Spinal cord (tissue), 10 donors: ENCODE data around the gene NOG. TPM values are rescaled to one million over a fixed set of nuclear protein-coding genes. Genes with fewer than 3 reads are reported as not detected.

Experiments used
- DNase-seq, 6 donors: peaks; one replicate each; pipeline versions ENCODE4 v3.0.0 to v3.0.0-alpha.2; 2013 to 2015; ENCODE audit warnings: low spot score in 6 of 6, low read depth in 4 of 6
- H3K27ac ChIP-seq: one replicate; pipeline ENCODE4 v1.5.1; 2013; ENCODE audit warnings: low read depth, low read length, control low read depth
- H3K27me3 ChIP-seq: one replicate; pipeline ENCODE4 v1.6.1; 2013; ENCODE audit warnings: low read length; ENCODE audit not compliant: control insufficient read depth, insufficient read depth
- H3K36me3 ChIP-seq: one replicate; pipeline ENCODE4 v1.6.1; 2013; ENCODE audit warnings: low read length; ENCODE audit not compliant: control insufficient read depth, insufficient read depth
- H3K4me1 ChIP-seq: one replicate; pipeline ENCODE4 v1.6.1; 2013; ENCODE audit warnings: low read length; ENCODE audit not compliant: control insufficient read depth, insufficient read depth
- H3K4me3 ChIP-seq: one replicate; pipeline ENCODE4 v1.5.1; 2013; ENCODE audit warnings: low read depth, low read length, control low read depth
- H3K9me3 ChIP-seq: one replicate; pipeline ENCODE4 v1.6.1; 2013; ENCODE audit warnings: low read length; ENCODE audit not compliant: control insufficient read depth, insufficient read depth
- WGBS: methylation state at CpG from one replicate; pipeline ENCODE4 v1.1.5; 2013; ENCODE audit warnings: missing lambda C conversion rate; ENCODE audit not compliant: insufficient coverage; 5-methylcytosine and 5-hydroxymethylcytosine counted together
- long read RNA-seq, 4 donors: transcript quantifications; one replicate each; lab custom pipeline, GENCODE V29; 2026
- polyA plus RNA-seq, 2 donors: library from polyadenylated mRNA; unstranded; fragments of 120-200 nt; gene quantifications; one replicate each; pipeline ENCODE4 v1.2.1, GENCODE V29; 2013; ENCODE audit not compliant: insufficient read length in 2 of 2
- total RNA-seq, 2 donors: library from RNA; depleted of rRNA in 1 of 2; stranded (reverse); fragments of 120-200 nt in 1 of 2; fragments of >200 nt in 1 of 2; gene quantifications; one replicate each; pipeline versions ENCODE4 v1.2.3 to v1.2.4, GENCODE V29; 2013 to 2014
- donor health status: healthy.

The NOG gene
- 1 to 10 TPM; 7.5 to 7.6 TPM for total RNA-seq
- 10 to 100 TPM; 15.2 to 19.7 TPM for polyA plus RNA-seq
- long read RNA-seq, donor 1, transcript NOG-201 (1 exons, 1,892 nt): major isoform, 53 of 53 reads
- long read RNA-seq, donor 1, partial matches to known transcripts: 0 of 53 reads
- long read RNA-seq, donor 1, other reads (novel, unspliced or antisense): 0 of 53 reads
- long read RNA-seq, donor 2, transcript NOG-201 (1 exons, 1,892 nt): major isoform, 6 of 6 reads
- long read RNA-seq, donor 2, partial matches to known transcripts: 0 of 6 reads
- long read RNA-seq, donor 2, other reads (novel, unspliced or antisense): 0 of 6 reads
- long read RNA-seq, donor 3, transcript NOG-201 (1 exons, 1,892 nt): major isoform, 16 of 16 reads
- long read RNA-seq, donor 3, partial matches to known transcripts: 0 of 16 reads
- long read RNA-seq, donor 3, other reads (novel, unspliced or antisense): 0 of 16 reads
- long read RNA-seq, donor 4, partial matches to known transcripts: 0 of 4 reads
- long read RNA-seq, donor 4, other reads (novel, unspliced or antisense): 0 of 4 reads

DNA sequence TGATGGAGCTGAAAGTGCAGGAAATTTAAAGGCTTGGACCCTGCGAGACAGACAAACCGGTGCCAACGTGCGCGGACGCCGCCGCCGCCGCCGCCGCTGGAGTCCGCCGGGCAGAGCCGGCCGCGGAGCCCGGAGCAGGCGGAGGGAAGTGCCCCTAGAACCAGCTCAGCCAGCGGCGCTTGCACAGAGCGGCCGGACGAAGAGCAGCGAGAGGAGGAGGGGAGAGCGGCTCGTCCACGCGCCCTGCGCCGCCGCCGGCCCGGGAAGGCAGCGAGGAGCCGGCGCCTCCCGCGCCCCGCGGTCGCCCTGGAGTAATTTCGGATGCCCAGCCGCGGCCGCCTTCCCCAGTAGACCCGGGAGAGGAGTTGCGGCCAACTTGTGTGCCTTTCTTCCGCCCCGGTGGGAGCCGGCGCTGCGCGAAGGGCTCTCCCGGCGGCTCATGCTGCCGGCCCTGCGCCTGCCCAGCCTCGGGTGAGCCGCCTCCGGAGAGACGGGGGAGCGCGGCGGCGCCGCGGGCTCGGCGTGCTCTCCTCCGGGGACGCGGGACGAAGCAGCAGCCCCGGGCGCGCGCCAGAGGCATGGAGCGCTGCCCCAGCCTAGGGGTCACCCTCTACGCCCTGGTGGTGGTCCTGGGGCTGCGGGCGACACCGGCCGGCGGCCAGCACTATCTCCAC lies at the start of gene NOG:
Gene NOG (plus strand): TSS at position 54 of the 674 bp plus-strand sequence. CDS start 525 bp downstream, at position 579.
- no peaks in the 10 kb centered on the region for H3K36me3 ChIP-seq
- H3K4me1 ChIP-seq: peaks cover 40% of the 10 kb centered on the region
- DNase-seq: peak in 4 of 6 donors; percentile 58 to 93 (median 79)
- under 1% methylated on average over 85 of the region's 85 CpGs for WGBS
- H3K9me3 ChIP-seq: no peaks in the 10 kb centered on the region
- peak within 1 kb of the TSS; percentile 80 for H3K27ac ChIP-seq
- peaks cover 14% of the 10 kb centered on the region for H3K27me3 ChIP-seq
- H3K4me3 ChIP-seq: peak within 1 kb of the TSS; percentile 46

- Histone ChIP-seq H3K27ac (no peak overlapping the region), H3K4me1 (no peaks in the 10 kb centered on the region), H3K27me3 (no peaks in the 10 kb centered on the region), H3K36me3 (no peaks in the 10 kb centered on the region), H3K9me3 (no peaks in the 10 kb centered on the region), H3K4me3 (no peak overlapping the region)
- no CpG with 5 or more reads among the region's 2 CpGs for WGBS
- no peak for DNase-seq
Measured at GRCh38 chr17:56545106-56545505, 48.4 kb upstream of the NOG start.

- no peaks in the 10 kb centered on the region for H3K4me1 ChIP-seq
- no peak for DNase-seq
- H3K27ac ChIP-seq: no peak overlapping the region
- no peaks in the 10 kb centered on the region for H3K9me3 ChIP-seq
- H3K27me3 ChIP-seq: no peaks in the 10 kb centered on the region
- H3K4me3 ChIP-seq: no peak overlapping the region
- H3K36me3 ChIP-seq: no peaks in the 10 kb centered on the region
Measured at GRCh38 chr17:56545930-56546329, 47.6 kb upstream of the NOG start.

DNA sequence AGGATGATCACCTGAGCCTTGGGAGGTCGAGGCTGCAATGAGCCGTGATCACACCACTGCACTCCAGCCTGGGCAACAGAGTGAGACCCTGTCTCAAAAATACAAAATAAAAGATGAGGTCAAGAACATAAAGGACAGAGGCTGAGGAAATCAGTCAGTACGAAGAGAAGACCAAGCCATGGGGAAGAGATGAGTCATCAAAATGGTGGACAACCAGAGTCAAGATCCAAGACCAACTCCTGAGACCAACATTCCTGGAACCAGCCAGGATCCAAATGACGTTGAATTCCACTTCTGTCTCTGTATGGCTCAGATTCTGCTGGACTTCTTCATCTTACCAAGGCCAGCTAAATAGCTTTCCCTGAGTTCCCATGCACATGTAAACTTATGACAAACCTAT lies 44.8 kb upstream of the NOG start:
- Histone ChIP-seq H3K27ac (no peak overlapping the region), H3K27me3 (no peaks in the 10 kb centered on the region), H3K4me3 (no peak overlapping the region), H3K36me3 (no peaks in the 10 kb centered on the region), H3K4me1 (no peaks in the 10 kb centered on the region), H3K9me3 (no peaks in the 10 kb centered on the region)
- DNase-seq: no peak
- WGBS: 96% methylated on average over 3 of the region's 4 CpGs

GRCh38 chr17:56549501-56549900 lies 44.0 kb upstream of the NOG start:
- Histone ChIP-seq H3K9me3 (no peaks in the 10 kb centered on the region), H3K4me1 (no peaks in the 10 kb centered on the region), H3K4me3 (no peak overlapping the region), H3K27ac (no peak overlapping the region), H3K36me3 (no peaks in the 10 kb centered on the region), H3K27me3 (no peaks in the 10 kb centered on the region)
- no peak for DNase-seq
- WGBS: no CpG with 5 or more reads among the region's 1 CpG

DNA sequence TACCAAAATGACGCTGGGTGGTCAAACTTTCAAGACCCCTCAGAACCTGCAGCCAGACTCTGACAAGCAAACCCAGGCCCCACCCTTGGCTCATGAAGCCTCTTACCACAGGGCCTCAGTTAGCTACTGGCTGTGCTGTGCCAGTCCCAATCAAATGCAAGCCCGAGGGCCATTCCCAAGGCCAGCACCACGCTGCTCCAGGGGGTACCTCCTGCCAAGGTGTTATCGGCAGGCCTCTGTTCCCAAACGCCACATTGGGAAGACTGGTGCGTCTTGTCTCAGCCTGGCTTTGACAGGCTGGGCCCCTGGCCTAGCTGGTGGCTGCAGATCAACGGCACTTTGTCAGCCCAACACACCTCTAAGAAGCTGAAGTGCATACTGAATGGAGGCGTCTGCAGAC lies 35.8 kb upstream of the NOG start:
- 82% methylated on average over 7 of the region's 8 CpGs for WGBS
- Histone ChIP-seq H3K27me3 (no peaks in the 10 kb centered on the region), H3K36me3 (no peaks in the 10 kb centered on the region), H3K4me1 (no peaks in the 10 kb centered on the region), H3K4me3 (no peak overlapping the region), H3K27ac (no peak overlapping the region), H3K9me3 (no peaks in the 10 kb centered on the region)
- DNase-seq: no peak

- no peaks in the 10 kb centered on the region for H3K4me1 ChIP-seq
- no peaks in the 10 kb centered on the region for H3K27me3 ChIP-seq
- no peak overlapping the region for H3K4me3 ChIP-seq
- no peaks in the 10 kb centered on the region for H3K36me3 ChIP-seq
- H3K9me3 ChIP-seq: no peaks in the 10 kb centered on the region
- no peak overlapping the region for H3K27ac ChIP-seq
- no peak for DNase-seq
- 82% methylated on average over 7 of the region's 7 CpGs for WGBS
Measured at GRCh38 chr17:56558088-56558487, 35.4 kb upstream of the NOG start.

DNA sequence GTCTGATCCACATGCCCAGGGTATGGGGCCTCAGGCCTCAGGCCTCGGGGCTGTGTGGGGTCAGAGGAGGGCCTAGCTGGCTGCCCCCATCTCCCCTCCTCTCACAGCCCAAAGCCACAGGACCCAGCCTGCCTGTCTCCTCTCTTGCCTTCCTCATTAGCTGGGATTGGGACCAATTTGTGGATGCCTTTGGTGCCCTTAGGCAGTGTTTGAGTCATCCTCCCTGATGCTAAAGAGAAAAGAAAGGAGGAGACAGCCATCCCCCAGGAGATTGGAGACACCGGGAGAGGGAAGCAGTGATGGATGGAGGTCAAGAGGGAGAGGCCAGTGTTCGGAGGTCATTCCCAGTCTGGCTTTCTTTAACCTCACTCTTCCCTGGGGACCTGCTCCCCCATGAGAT lies 23.3 kb upstream of the NOG start:
- H3K4me1 ChIP-seq: no peaks in the 10 kb centered on the region

GRCh38 chr17:56571456-56571855 lies 22.0 kb upstream of the NOG start:
- Histone ChIP-seq H3K36me3 (no peaks in the 10 kb centered on the region), H3K27ac (no peak overlapping the region), H3K4me3 (no peak overlapping the region), H3K9me3 (no peaks in the 10 kb centered on the region), H3K4me1 (no peaks in the 10 kb centered on the region), H3K27me3 (peaks cover 2% of the 10 kb centered on the region)
- DNase-seq: no peak
- WGBS: 73% methylated on average over 1 of the region's 1 CpG

More for the DNA sequence above, 23.3 kb upstream of the NOG start:
- no peak overlapping the region for H3K27ac ChIP-seq
- no peaks in the 10 kb centered on the region for H3K36me3 ChIP-seq
- no CpG with 5 or more reads among the region's 3 CpGs for WGBS
- no peak for DNase-seq
- H3K9me3 ChIP-seq: no peaks in the 10 kb centered on the region
- H3K4me3 ChIP-seq: no peak overlapping the region
- H3K27me3 ChIP-seq: peaks cover 2% of the 10 kb centered on the region
